ENCODE data around the gene ATF7IP. TPM values are rescaled to one million over a fixed set of nuclear protein-coding genes. Genes with fewer than 3 reads are reported as not detected.
A peak's percentile ranks its signal among the peaks of the same experiment; 100 is the strongest.

ATF7IP gene
- total RNA-seq, 6 donors from 2014 or later, result 20.5 to 65.5 (median 55.9) TPM

- no peaks in the 10 kb centered on the region for H3K27me3 ChIP-seq
- H3K4me3 ChIP-seq, result no peak overlapping the region
- ATAC-seq (ENCODE audit: low FRiP score in 2 of 2) (no peak), DNase-seq (no peak)
- H3K4me1 ChIP-seq, result peaks cover 6 to 20% (median 13%) of the 10 kb centered on the region in 4 donors
- H3K36me3 ChIP-seq, result peaks cover 0 to 4% (median 0%) of the 10 kb centered on the region in 4 donors
- no peak overlapping the region for H3K27ac ChIP-seq
- peaks cover 10 to 14% (median 11%) of the 10 kb centered on the region in 4 donors for H3K9me3 ChIP-seq
- TF ChIP-seq POLR2A (IDR thresholded peaks at IDR 0.05) (no peak), EP300 (IDR thresholded peaks at IDR 0.05) (no peak), POLR2AphosphoS5 (IDR thresholded peaks at IDR 0.05) (no peak), CTCF (IDR thresholded peaks at IDR 0.05) (no peak)
These were observed 14.0 kb downstream of the ATF7IP start for GRCh38 chr12:14379508-14379907.

- H3K27ac ChIP-seq, result peak overlapping the region; percentile 11 to 74 (median 54)
- WGBS, 2 donors, result 8 to 9% methylated on average over 2 of the region's 2 CpGs
- H3K27me3 ChIP-seq, result no peaks in the 10 kb centered on the region
- peaks cover 15 to 42% (median 24%) of the 10 kb centered on the region in 4 donors for H3K4me1 ChIP-seq
- TF ChIP-seq EP300 (IDR thresholded peaks at IDR 0.05) (no peak), CTCF (IDR thresholded peaks at IDR 0.05) (no peak), POLR2AphosphoS5 (IDR thresholded peaks at IDR 0.05) (peak in 1 of 2 donors; percentile 52), POLR2A (IDR thresholded peaks at IDR 0.05) (peak in 1 of 4 donors; percentile 6)
- DNase-seq (peak in 1 of 2 donors; percentile 53), ATAC-seq (ENCODE audit: low FRiP score in 2 of 2) (peak; percentile 87 to 90)
- H3K36me3 ChIP-seq, result peaks cover 0 to 3% (median 0%) of the 10 kb centered on the region in 4 donors
- peaks cover 0 to 1% (median under 1%) of the 10 kb centered on the region in 4 donors for H3K9me3 ChIP-seq
- peak overlapping the region in 3 of 4 donors; percentile 13 to 24 (median 19) for H3K4me3 ChIP-seq
These were observed 19.5 kb downstream of the ATF7IP start for GRCh38 chr12:14384783-14385638.

GRCh38 chr12:14387219-14387871 lies 21.9 kb downstream of the ATF7IP start:
- TF ChIP-seq POLR2AphosphoS5 (IDR thresholded peaks at IDR 0.05) (no peak), CTCF (IDR thresholded peaks at IDR 0.05) (no peak), EP300 (IDR thresholded peaks at IDR 0.05) (no peak), POLR2A (IDR thresholded peaks at IDR 0.05) (no peak)
- no peak overlapping the region for H3K4me3 ChIP-seq
- ATAC-seq (ENCODE audit: low FRiP score in 2 of 2) (no peak), DNase-seq (no peak)
- WGBS, 2 donors, result 55 to 70% methylated on average over 3 of the region's 3 CpGs
- H3K27me3 ChIP-seq, result no peaks in the 10 kb centered on the region
- H3K36me3 ChIP-seq, result peaks cover 0 to 3% (median 0%) of the 10 kb centered on the region in 4 donors
- H3K27ac ChIP-seq, result peak overlapping the region in 1 of 4 donors; percentile 74
- H3K9me3 ChIP-seq, result no peaks in the 10 kb centered on the region
- H3K4me1 ChIP-seq, result peaks cover 18 to 42% (median 29%) of the 10 kb centered on the region in 4 donors

- Histone ChIP-seq H3K27me3 (no peaks in the 10 kb centered on the region), H3K4me3 (no peak overlapping the region), H3K36me3 (peaks cover 0 to 3% (median 0%) of the 10 kb centered on the region in 4 donors), H3K9me3 (no peaks in the 10 kb centered on the region), H3K27ac (peak overlapping the region in 1 of 4 donors; percentile 42), H3K4me1 (peaks cover 21 to 44% (median 26%) of the 10 kb centered on the region in 4 donors)
- ATAC-seq (ENCODE audit: low FRiP score in 2 of 2) (no peak), DNase-seq (no peak)
- TF ChIP-seq POLR2AphosphoS5 (IDR thresholded peaks at IDR 0.05), result no peak
- TF ChIP-seq CTCF (IDR thresholded peaks at IDR 0.05), result no peak
- TF ChIP-seq EP300 (IDR thresholded peaks at IDR 0.05), result no peak
- no peak for TF ChIP-seq POLR2A (IDR thresholded peaks at IDR 0.05)
- WGBS, 2 donors, result 91 to 92% methylated on average over 3 of the region's 3 CpGs
These were observed 25.0 kb downstream of the ATF7IP start for GRCh38 chr12:14390449-14390848.

All from upper lobe of left lung (tissue), 6 donors.